Measurements from ENCODE around the gene ACADVL. TPM values are rescaled to one million over a fixed set of nuclear protein-coding genes. Genes with fewer than 3 reads are reported as not detected.
A peak's percentile ranks its signal among the peaks of the same experiment; 100 is the strongest.

ACADVL gene
- total RNA-seq, 1 experiment from 2014 or later, result 305 TPM

GRCh38 chr17:7258731-7259554 lies 39.2 kb downstream of the ACADVL start:
- no peak for TF ChIP-seq SIN3A (IDR thresholded peaks at IDR 0.05; ENCODE audit: borderline replicate concordance, insufficient read depth, low read depth, low read length)
- H3K27me3 ChIP-seq (ENCODE audit: control insufficient read depth, insufficient read depth, low read length), result no peaks in the 10 kb centered on the region
- intact Hi-C loops (cut with micrococcal nuclease; ENCODE audit: unreplicated experiment) (no loop called here), in situ Hi-C loops (cut with HindIII; ENCODE audit: low pct_unique_long_range_greater_than_20kb, low sequenced_read_pairs) (no loop called here)
- DNase-seq (ENCODE audit: low read depth, low spot score) (no peak), ATAC-seq (no peak)
- CTCF ChIA-PET, result interaction anchor here (0.7 kb wide), 1 partner anchor 1763 kb away, joined by 6 read pairs; no protein-coding TSS in a partner anchor
- H3K9me3 ChIP-seq (ENCODE audit: control insufficient read depth, insufficient read depth, low read depth, low read length), result no peaks in the 10 kb centered on the region
- no peak overlapping the region for H3K4me3 ChIP-seq (ENCODE audit: low read depth in 2 of 2, low read length in 2 of 2)
- H3K27ac ChIP-seq (ENCODE audit: low read length), result peak overlapping the region; percentile 48; the same call in 1 of the 2 replicates
- no TSS peak for BruUV-seq (replicated peaks)
- POLR2A ChIA-PET, result no interaction called here
- H3K4me1 ChIP-seq (ENCODE audit: control insufficient read depth, insufficient read depth, low read length), result peaks cover 20% of the 10 kb centered on the region
- peaks cover 8% of the 10 kb centered on the region for H3K36me3 ChIP-seq (ENCODE audit: control insufficient read depth, insufficient read depth, low read length)

- Histone ChIP-seq H3K4me1 (ENCODE audit: control insufficient read depth, insufficient read depth, low read length) (peaks cover 22% of the 10 kb centered on the region), H3K27me3 (ENCODE audit: control insufficient read depth, insufficient read depth, low read length) (no peaks in the 10 kb centered on the region), H3K4me3 (ENCODE audit: low read depth in 2 of 2, low read length in 2 of 2) (no peak overlapping the region), H3K9me3 (ENCODE audit: control insufficient read depth, insufficient read depth, low read depth, low read length) (no peaks in the 10 kb centered on the region), H3K27ac (ENCODE audit: low read length) (peak overlapping the region; percentile 48; the same call in 1 of the 2 replicates), H3K36me3 (ENCODE audit: control insufficient read depth, insufficient read depth, low read length) (peaks cover 7% of the 10 kb centered on the region)
- ChIA-PET POLR2A (no interaction called here), CTCF (interaction anchor here (0.7 kb wide), 1 partner anchor 1763 kb away, joined by 6 read pairs; no protein-coding TSS in a partner anchor)
- intact Hi-C loops (cut with micrococcal nuclease; ENCODE audit: unreplicated experiment), result no loop called here
- ATAC-seq, result no peak
- in situ Hi-C loops (cut with HindIII; ENCODE audit: low pct_unique_long_range_greater_than_20kb, low sequenced_read_pairs), result no loop called here
- DNase-seq (ENCODE audit: low read depth, low spot score), result no peak
- TF ChIP-seq, protein P1, sequence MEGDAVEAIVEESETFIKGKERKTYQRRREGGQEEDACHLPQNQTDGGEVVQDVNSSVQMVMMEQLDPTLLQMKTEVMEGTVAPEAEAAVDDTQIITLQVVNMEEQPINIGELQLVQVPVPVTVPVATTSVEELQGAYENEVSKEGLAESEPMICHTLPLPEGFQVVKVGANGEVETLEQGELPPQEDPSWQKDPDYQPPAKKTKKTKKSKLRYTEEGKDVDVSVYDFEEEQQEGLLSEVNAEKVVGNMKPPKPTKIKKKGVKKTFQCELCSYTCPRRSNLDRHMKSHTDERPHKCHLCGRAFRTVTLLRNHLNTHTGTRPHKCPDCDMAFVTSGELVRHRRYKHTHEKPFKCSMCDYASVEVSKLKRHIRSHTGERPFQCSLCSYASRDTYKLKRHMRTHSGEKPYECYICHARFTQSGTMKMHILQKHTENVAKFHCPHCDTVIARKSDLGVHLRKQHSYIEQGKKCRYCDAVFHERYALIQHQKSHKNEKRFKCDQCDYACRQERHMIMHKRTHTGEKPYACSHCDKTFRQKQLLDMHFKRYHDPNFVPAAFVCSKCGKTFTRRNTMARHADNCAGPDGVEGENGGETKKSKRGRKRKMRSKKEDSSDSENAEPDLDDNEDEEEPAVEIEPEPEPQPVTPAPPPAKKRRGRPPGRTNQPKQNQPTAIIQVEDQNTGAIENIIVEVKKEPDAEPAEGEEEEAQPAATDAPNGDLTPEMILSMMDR (IDR thresholded peaks at IDR 0.05), result no peak
- TF ChIP-seq, protein P2, sequence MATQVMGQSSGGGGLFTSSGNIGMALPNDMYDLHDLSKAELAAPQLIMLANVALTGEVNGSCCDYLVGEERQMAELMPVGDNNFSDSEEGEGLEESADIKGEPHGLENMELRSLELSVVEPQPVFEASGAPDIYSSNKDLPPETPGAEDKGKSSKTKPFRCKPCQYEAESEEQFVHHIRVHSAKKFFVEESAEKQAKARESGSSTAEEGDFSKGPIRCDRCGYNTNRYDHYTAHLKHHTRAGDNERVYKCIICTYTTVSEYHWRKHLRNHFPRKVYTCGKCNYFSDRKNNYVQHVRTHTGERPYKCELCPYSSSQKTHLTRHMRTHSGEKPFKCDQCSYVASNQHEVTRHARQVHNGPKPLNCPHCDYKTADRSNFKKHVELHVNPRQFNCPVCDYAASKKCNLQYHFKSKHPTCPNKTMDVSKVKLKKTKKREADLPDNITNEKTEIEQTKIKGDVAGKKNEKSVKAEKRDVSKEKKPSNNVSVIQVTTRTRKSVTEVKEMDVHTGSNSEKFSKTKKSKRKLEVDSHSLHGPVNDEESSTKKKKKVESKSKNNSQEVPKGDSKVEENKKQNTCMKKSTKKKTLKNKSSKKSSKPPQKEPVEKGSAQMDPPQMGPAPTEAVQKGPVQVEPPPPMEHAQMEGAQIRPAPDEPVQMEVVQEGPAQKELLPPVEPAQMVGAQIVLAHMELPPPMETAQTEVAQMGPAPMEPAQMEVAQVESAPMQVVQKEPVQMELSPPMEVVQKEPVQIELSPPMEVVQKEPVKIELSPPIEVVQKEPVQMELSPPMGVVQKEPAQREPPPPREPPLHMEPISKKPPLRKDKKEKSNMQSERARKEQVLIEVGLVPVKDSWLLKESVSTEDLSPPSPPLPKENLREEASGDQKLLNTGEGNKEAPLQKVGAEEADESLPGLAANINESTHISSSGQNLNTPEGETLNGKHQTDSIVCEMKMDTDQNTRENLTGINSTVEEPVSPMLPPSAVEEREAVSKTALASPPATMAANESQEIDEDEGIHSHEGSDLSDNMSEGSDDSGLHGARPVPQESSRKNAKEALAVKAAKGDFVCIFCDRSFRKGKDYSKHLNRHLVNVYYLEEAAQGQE (IDR thresholded peaks at IDR 0.05; ENCODE audit: insufficient read depth in 1 of 2, low read depth in 2 of 2, low read length in 1 of 2), result no peak
- TF ChIP-seq SIN3A (IDR thresholded peaks at IDR 0.05; ENCODE audit: borderline replicate concordance, insufficient read depth, low read depth, low read length), result no peak
- no peak for TF ChIP-seq TCF7L2 (IDR thresholded peaks at IDR 0.05; ENCODE audit: low read depth, low read length)
- no peak for TF ChIP-seq POLR2AphosphoS5 (IDR thresholded peaks at IDR 0.05; ENCODE audit: low read depth, low read length)
- no TSS peak for BruUV-seq (replicated peaks)
These were observed 39.8 kb downstream of the ACADVL start for GRCh38 chr17:7259555-7259889.

DNA sequence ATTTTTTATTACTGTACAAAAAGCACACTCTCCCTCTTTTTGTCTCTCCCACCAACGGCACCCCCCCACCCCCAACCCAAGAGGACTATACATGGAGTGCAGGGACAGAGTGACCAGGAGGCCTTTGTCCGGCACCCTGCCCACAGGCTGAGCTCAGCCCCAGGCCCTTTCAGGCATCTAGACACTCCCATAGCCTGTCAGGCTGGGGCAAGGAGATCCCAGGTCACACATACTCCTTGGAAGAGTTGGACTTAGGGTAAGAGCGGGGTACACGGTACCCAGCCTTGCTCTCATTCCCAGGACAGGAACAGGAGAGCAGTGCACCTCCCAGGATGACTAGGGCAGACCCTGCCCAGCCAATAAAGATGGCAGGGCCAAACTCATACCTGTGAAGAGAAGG lies 40.4 kb downstream of the ACADVL start:
- BruUV-seq (replicated peaks), result TSS peak; percentile 71
- Histone ChIP-seq H3K4me3 (ENCODE audit: low read depth in 2 of 2, low read length in 2 of 2) (peak overlapping the region; percentile 50 to 65; a peak in 3 of 4 replicates), H3K27me3 (ENCODE audit: control insufficient read depth, insufficient read depth, low read length) (no peaks in the 10 kb centered on the region), H3K27ac (ENCODE audit: low read length) (peak overlapping the region; percentile 77), H3K36me3 (ENCODE audit: control insufficient read depth, insufficient read depth, low read length) (peaks cover 3% of the 10 kb centered on the region), H3K9me3 (ENCODE audit: control insufficient read depth, insufficient read depth, low read depth, low read length) (no peaks in the 10 kb centered on the region), H3K4me1 (ENCODE audit: control insufficient read depth, insufficient read depth, low read length) (peaks cover 22% of the 10 kb centered on the region)
- ChIA-PET POLR2A (no interaction called here), CTCF (no interaction called here)
- ATAC-seq, result 0 out of 2 replicates have a peak, but pooled peaks have one; percentile 4
- in situ Hi-C loops (cut with HindIII; ENCODE audit: low pct_unique_long_range_greater_than_20kb, low sequenced_read_pairs), result no loop called here
- intact Hi-C loops (cut with micrococcal nuclease; ENCODE audit: unreplicated experiment), result no loop called here
- DNase-seq (ENCODE audit: low read depth, low spot score), result no peak
- TF ChIP-seq SIN3A (IDR thresholded peaks at IDR 0.05; ENCODE audit: borderline replicate concordance, insufficient read depth, low read depth, low read length) (no peak), POLR2AphosphoS5 (IDR thresholded peaks at IDR 0.05; ENCODE audit: low read depth, low read length) (no peak), TCF7L2 (IDR thresholded peaks at IDR 0.05; ENCODE audit: low read depth, low read length) (no peak)
- TF ChIP-seq, protein P1 (IDR thresholded peaks at IDR 0.05), result no peak
- TF ChIP-seq, protein P2 (IDR thresholded peaks at IDR 0.05; ENCODE audit: insufficient read depth in 1 of 2, low read depth in 2 of 2, low read length in 1 of 2), result no peak
